Endothelial cell of umbilical vein (primary cell): ENCODE results near the gene FANCI. TPM values are rescaled to one million over a fixed set of nuclear protein-coding genes. Genes with fewer than 3 reads are reported as not detected.

Source experiments
- BruUV-seq: library from RNA; stranded (reverse); fragments of 400-500 nt; replicated peaks from 2 replicates; lab custom pipeline; 2021; lab: Mats Ljungman, UMichigan
- CTCF ChIA-PET: fragments of 300-600, 350-600 bp; sonication (Branson Sonifier 250); formaldehyde crosslinking; loops from one replicate; lab custom pipeline; 2021; ENCODE audit warnings: antibody characterized with exemption, inconsistent platforms; lab: Charles Lee
- POLR2A ChIA-PET: fragments of 300-600, 350-600 bp; sonication (Branson Sonifier 250); formaldehyde crosslinking; loops from one replicate; lab custom pipeline; 2021; ENCODE audit warnings: antibody characterized with exemption, inconsistent platforms; lab: Charles Lee
- DNase-seq: peaks from one replicate; pipeline ENCODE4 v3.0.0-alpha.2; 2011; ENCODE audit warnings: low read depth, low spot score
- FAIRE-seq: peaks from 2 replicates; lab custom pipeline; 2011; peaks lifted over from hg19 to GRCh38; lab: Jason Lieb, UNC
- H2AFZ ChIP-seq: 2 replicates; pipeline ENCODE4 v1.6.0; 2012; ENCODE audit warnings: low read depth, low read length, control low read depth, inconsistent platforms
- H3K27ac ChIP-seq: 2 replicates; pipeline ENCODE4 v1.5.1; 2011; ENCODE audit warnings: low read depth, mild to moderate bottlenecking, control low read depth, low read length, moderate library complexity; ENCODE audit not compliant: insufficient read depth
- H3K27me3 ChIP-seq, 2 experiments: 2 replicates each; pipeline versions ENCODE4 v1.6.0 to v1.6.1; 2011; ENCODE audit warnings: low read length in 2 of 2, mixed read lengths in 1 of 2; ENCODE audit not compliant: control insufficient read depth in 2 of 2, insufficient read depth in 2 of 2
- H3K36me3 ChIP-seq, 2 experiments: 2 replicates in 1 of 2; 3 replicates in 1 of 2; pipeline ENCODE4 v1.5.1; 2011; ENCODE audit warnings: low read length in 2 of 2, mild to moderate bottlenecking in 1 of 2, moderate library complexity in 1 of 2; ENCODE audit not compliant: control insufficient read depth in 2 of 2, insufficient read depth in 2 of 2; ENCODE audit errors: extremely low read depth in 1 of 2
- H3K4me1 ChIP-seq: 3 replicates; pipeline ENCODE4 v1.5.1; 2011; ENCODE audit warnings: mild to moderate bottlenecking, low read length; ENCODE audit not compliant: control insufficient read depth, insufficient read depth; ENCODE audit errors: extremely low read depth
- H3K4me2 ChIP-seq: 2 replicates; pipeline ENCODE4 v1.6.1; 2011; ENCODE audit warnings: low read length, control low read depth, mixed read lengths; ENCODE audit not compliant: insufficient read depth
- H3K4me3 ChIP-seq, 3 experiments: fragments of 200-600 bp in 1 of 3; sonication (generic), shearing (Covaris generic) in 1 of 3; replicated peaks in 1 of 3; 2 replicates each; pipeline ENCODE4 v1.5.1; 2011 to 2016; ENCODE audit warnings: control low read depth in 3 of 3, low read length in 3 of 3, mild to moderate bottlenecking in 2 of 3, inconsistent platforms in 1 of 3, low read depth in 1 of 3, moderate library complexity in 1 of 3; ENCODE audit not compliant: insufficient read depth in 1 of 3
- H3K79me2 ChIP-seq: 2 replicates; pipeline ENCODE4 v1.6.0; 2012; ENCODE audit warnings: low read length, inconsistent platforms; ENCODE audit not compliant: control insufficient read depth, insufficient read depth
- H3K9ac ChIP-seq: replicated peaks from 2 replicates; pipeline ENCODE3; 2011; ENCODE audit warnings: low read length, control low read depth; ENCODE audit not compliant: insufficient read depth; ENCODE audit errors: extremely low read depth
- H3K9me1 ChIP-seq: replicated peaks from 3 replicates; pipeline ENCODE4 v1.6.0; 2011; ENCODE audit warnings: mild to moderate bottlenecking, low read length; ENCODE audit not compliant: control insufficient read depth, insufficient read depth; ENCODE audit errors: extremely low read depth
- H3K9me3 ChIP-seq: replicated peaks from 2 replicates; pipeline ENCODE4 v1.5.1; 2012; ENCODE audit warnings: low read length, inconsistent platforms; ENCODE audit not compliant: control insufficient read depth, insufficient read depth
- H4K20me1 ChIP-seq: replicated peaks from 2 replicates; pipeline ENCODE3; 2011; ENCODE audit warnings: mild to moderate bottlenecking, low read length; ENCODE audit not compliant: control insufficient read depth, insufficient read depth; ENCODE audit errors: extremely low read depth
- CTCF ChIP-seq, 2 donors: IDR thresholded peaks; 1 replicate in 1 of 2; 2 replicates in 1 of 2; pipeline ENCODE4 v1.5.1; 2011; ENCODE audit warnings: low read length in 2 of 2, mild to moderate bottlenecking in 2 of 2, moderate library complexity in 2 of 2, control low read depth in 1 of 2, inconsistent platforms in 1 of 2, low read depth in 1 of 2; ENCODE audit not compliant: insufficient read depth in 1 of 2; ENCODE audit errors: extremely low read depth in 1 of 2
- EZH2 ChIP-seq: IDR thresholded peaks from 2 replicates; pipeline ENCODE4 v1.6.1; 2012; ENCODE audit warnings: borderline replicate concordance, low read depth, mild to moderate bottlenecking, moderate library complexity, low read length, inconsistent platforms; ENCODE audit not compliant: severe bottlenecking
- FOS ChIP-seq: IDR thresholded peaks from 2 replicates; pipeline ENCODE4 v1.6.1; 2011; ENCODE audit warnings: mild to moderate bottlenecking, low read length, moderate library complexity, borderline replicate concordance; ENCODE audit not compliant: insufficient read depth
- GATA2 ChIP-seq: IDR thresholded peaks from 2 replicates; pipeline ENCODE4 v1.7.0; 2011; ENCODE audit warnings: low read depth, mild to moderate bottlenecking, moderate library complexity, mixed read lengths, low read length; ENCODE audit not compliant: insufficient read length, insufficient read depth
- JUN ChIP-seq: IDR thresholded peaks from 2 replicates; pipeline ENCODE4 v1.6.1; 2011; ENCODE audit warnings: borderline replicate concordance, low read depth; ENCODE audit not compliant: insufficient read length, insufficient read depth
- MAX ChIP-seq: IDR thresholded peaks from 2 replicates; pipeline ENCODE4 v1.6.1; 2011; ENCODE audit not compliant: insufficient read depth, insufficient read length
- MYC ChIP-seq: IDR thresholded peaks from one replicate; pipeline ENCODE4 v1.6.1; 2011; ENCODE audit warnings: mild to moderate bottlenecking, low read depth, low read length
- POLR2A ChIP-seq: IDR thresholded peaks from 2 replicates; pipeline ENCODE4 v1.6.1; 2012; ENCODE audit warnings: low read depth, mild to moderate bottlenecking, control low read depth, low read length
- POLR2AphosphoS5 ChIP-seq: IDR thresholded peaks from 2 replicates; pipeline ENCODE4 v1.6.1; 2012; ENCODE audit warnings: low read depth, mild to moderate bottlenecking, control low read depth, low read length, moderate library complexity; ENCODE audit not compliant: insufficient read depth
- dilution Hi-C: fragments of 300-500 bp; cut with MboI; formaldehyde crosslinking; loops from one replicate; pipeline ENCODE4 v1.15.0; 2019; ENCODE audit warnings: low sequenced_read_pairs; ENCODE audit not compliant: extremely low pct_ligation_motif_present
- intact Hi-C: fragments of 100-400 bp; cut with micrococcal nuclease; formaldehyde crosslinking; loops from one replicate; pipeline ENCODE4 v1.10.0; 2022
- polyA plus RNA-seq, 4 experiments: library from polyadenylated mRNA; depleted of rRNA in 3 of 4; stranded (reverse) in 3 of 4; unstranded in 1 of 4; fragments of >200 nt; gene quantifications; 2 replicates each; pipeline versions ENCODE4 v1.2.1 to v1.2.3, GENCODE V29; 2011 to 2012; ENCODE audit warnings: missing spikeins in 1 of 4
- total RNA-seq: library from RNA; stranded (reverse); gene quantifications from 2 replicates; pipeline ENCODE4 v1.2.3, GENCODE V29; 2021

Gene FANCI
- total and polyA plus RNA-seq, 2 donors (not counting 3 experiments of a cell fraction or from before 2014, with no cell fraction given), result 10.8 to 74.7 TPM

GRCh38 chr15:89196241-89196640 lies 47.5 kb upstream of the FANCI start:
- H3K27me3 ChIP-seq, result no peaks in the 10 kb centered on the region
- FAIRE-seq, result no peak
- H3K79me2 ChIP-seq, result no peaks in the 10 kb centered on the region
- no peak overlapping the region for H3K4me3 ChIP-seq
- DNase-seq, result no peak
- ChIA-PET POLR2A (no interaction called here), CTCF (interaction anchor here (0.5 to 7.3 kb wide), 4 partner anchors 10 to 469 kb away, joined by 3 to 80 read pairs (median 4); no protein-coding TSS in a partner anchor)
- dilution Hi-C loops, result no loop called here
- peaks cover 19% of the 10 kb centered on the region for H3K4me1 ChIP-seq
- intact Hi-C loops, result no loop called here
- TF ChIP-seq POLR2AphosphoS5 (no peak), MYC (no peak), FOS (no peak), JUN (no peak), MAX (no peak), POLR2A (no peak), CTCF (IDR thresholded peaks at IDR 0.05; ENCODE audit: extremely low read depth in 1 of 2, insufficient read depth in 1 of 2, low read depth in 1 of 2, low read length in 2 of 2) (no peak), GATA2 (no peak), EZH2 (no peak)
- H3K9me1 ChIP-seq, result no peaks in the 10 kb centered on the region
- H3K36me3 ChIP-seq, result no peaks in the 10 kb centered on the region
- BruUV-seq, result no TSS peak
- H3K9ac ChIP-seq, result no peak overlapping the region
- H3K9me3 ChIP-seq, result no peaks in the 10 kb centered on the region
- H3K27ac ChIP-seq, result no peak overlapping the region
- no peaks in the 10 kb centered on the region for H4K20me1 ChIP-seq
- H2AFZ ChIP-seq, result no peak overlapping the region
- no peak overlapping the region for H3K4me2 ChIP-seq
